IPS-18a (cell line): Measurements from ENCODE around the gene TCIRG1.
A peak's percentile ranks its signal among the peaks of the same experiment; 100 is the strongest.

Source experiments
- H3K27ac ChIP-seq: one replicate; pipeline ENCODE4 v1.5.1; 2013; ENCODE audit warnings: low read length
- H3K27me3 ChIP-seq: one replicate; pipeline ENCODE4 v1.6.1; 2013; ENCODE audit warnings: mild to moderate bottlenecking, low read length; ENCODE audit not compliant: control insufficient read depth, insufficient read depth
- H3K36me3 ChIP-seq: one replicate; pipeline ENCODE4 v1.6.1; 2013; ENCODE audit warnings: low read depth, low read length; ENCODE audit not compliant: control insufficient read depth
- H3K4me1 ChIP-seq: one replicate; pipeline ENCODE4 v1.6.1; 2013; ENCODE audit warnings: low read depth, low read length; ENCODE audit not compliant: control insufficient read depth
- H3K4me3 ChIP-seq: one replicate; pipeline ENCODE4 v1.5.1; 2013; ENCODE audit warnings: low read length
- H3K9ac ChIP-seq: one replicate; pipeline ENCODE4 v1.6.1; 2013; ENCODE audit warnings: mild to moderate bottlenecking, low read length, moderate library complexity
- H3K9me3 ChIP-seq: one replicate; pipeline ENCODE4 v1.6.1; 2013; ENCODE audit warnings: low read depth, low read length; ENCODE audit not compliant: control insufficient read depth

Gene TCIRG1

DNA sequence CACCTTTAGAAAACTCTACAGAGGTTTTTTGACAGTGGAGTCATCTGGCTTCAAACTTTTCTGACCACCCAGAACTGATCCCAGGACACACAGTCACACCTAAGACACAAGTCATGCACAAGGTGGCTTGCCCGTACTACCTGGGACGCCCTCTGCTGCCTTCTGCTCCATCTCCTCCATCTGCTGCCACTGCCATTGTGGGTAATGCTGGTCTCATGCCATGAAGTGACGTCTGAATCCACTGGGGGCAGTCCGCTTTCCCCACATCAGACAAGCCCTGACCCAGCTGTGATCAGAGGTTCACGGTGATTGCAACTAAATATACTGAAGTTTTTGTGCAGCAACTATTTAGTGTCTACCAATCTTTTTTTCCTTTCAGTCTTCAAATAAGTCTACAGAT is 13.8 kb upstream of the TCIRG1 start:
- no peaks in the 10 kb centered on the region for H3K27me3 ChIP-seq
- peaks cover 3% of the 10 kb centered on the region for H3K4me1 ChIP-seq
- no peak overlapping the region for H3K4me3 ChIP-seq
- H3K9ac ChIP-seq = no peak overlapping the region
- no peak overlapping the region for H3K27ac ChIP-seq
- H3K36me3 ChIP-seq = no peaks in the 10 kb centered on the region
- no peaks in the 10 kb centered on the region for H3K9me3 ChIP-seq

DNA sequence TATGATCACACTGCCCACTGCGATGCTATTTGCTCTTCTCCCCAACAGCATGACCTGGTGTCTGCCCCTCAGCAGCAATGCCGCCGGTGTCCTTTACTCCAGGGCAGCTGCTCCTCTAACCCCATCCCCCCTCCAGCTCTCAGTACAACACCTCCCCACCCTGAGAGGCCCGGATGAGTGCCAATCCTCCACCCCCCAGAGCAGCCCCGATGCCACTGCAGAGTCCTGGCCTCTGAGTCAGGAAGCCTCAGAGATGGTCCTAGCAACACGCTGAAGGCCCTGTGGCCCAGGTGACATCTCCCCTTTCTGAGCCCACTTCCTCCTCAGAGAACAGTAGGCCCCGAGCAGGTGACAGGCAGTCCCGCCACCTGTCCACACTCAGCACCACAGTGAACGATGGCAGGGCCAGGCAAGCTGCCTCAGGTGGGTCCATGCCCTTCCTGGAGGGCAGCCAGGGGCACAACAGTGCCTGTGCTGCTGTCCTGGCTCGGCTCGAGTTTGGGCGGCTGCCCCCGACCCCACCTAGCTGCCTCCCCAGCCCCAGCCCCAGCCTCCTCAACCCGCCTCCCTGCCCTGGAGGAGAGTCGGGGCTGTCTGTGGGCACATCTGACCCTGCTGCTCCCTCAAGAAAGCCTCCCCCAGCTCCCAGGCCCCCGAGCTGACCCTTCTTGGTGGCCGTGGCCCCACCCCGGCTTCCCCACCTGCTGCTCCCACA is 12.3 kb upstream of the TCIRG1 start:
- Histone ChIP-seq H3K9ac (no peak overlapping the region), H3K4me3 (no peak overlapping the region), H3K27ac (no peak overlapping the region), H3K27me3 (no peaks in the 10 kb centered on the region), H3K36me3 (no peaks in the 10 kb centered on the region), H3K4me1 (peaks cover 8% of the 10 kb centered on the region), H3K9me3 (no peaks in the 10 kb centered on the region)

DNA sequence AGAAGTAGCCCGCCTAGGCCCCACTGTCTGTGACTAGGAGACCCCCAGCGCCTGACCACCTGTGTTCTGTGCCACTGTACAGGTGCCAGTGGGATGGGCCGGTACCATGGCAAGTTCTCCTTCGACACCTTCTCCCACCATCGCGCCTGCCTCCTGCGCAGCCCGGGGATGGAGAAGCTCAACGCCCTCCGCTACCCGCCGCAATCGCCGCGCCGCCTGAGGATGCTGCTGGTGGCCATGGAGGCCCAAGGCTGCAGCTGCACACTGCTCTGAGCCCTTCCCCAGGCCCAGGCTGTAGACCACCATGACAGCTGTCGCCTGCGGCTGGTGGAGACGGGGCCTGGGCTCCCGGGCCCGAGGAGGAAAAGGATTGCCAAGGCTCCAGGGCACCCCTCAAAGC is 11.2 kb upstream of the TCIRG1 start:
- Histone ChIP-seq H3K36me3 (peaks cover under 1% of the 10 kb centered on the region), H3K27ac (no peak overlapping the region), H3K27me3 (no peaks in the 10 kb centered on the region), H3K9ac (no peak overlapping the region), H3K4me3 (no peak overlapping the region), H3K9me3 (no peaks in the 10 kb centered on the region), H3K4me1 (peaks cover 10% of the 10 kb centered on the region)

DNA sequence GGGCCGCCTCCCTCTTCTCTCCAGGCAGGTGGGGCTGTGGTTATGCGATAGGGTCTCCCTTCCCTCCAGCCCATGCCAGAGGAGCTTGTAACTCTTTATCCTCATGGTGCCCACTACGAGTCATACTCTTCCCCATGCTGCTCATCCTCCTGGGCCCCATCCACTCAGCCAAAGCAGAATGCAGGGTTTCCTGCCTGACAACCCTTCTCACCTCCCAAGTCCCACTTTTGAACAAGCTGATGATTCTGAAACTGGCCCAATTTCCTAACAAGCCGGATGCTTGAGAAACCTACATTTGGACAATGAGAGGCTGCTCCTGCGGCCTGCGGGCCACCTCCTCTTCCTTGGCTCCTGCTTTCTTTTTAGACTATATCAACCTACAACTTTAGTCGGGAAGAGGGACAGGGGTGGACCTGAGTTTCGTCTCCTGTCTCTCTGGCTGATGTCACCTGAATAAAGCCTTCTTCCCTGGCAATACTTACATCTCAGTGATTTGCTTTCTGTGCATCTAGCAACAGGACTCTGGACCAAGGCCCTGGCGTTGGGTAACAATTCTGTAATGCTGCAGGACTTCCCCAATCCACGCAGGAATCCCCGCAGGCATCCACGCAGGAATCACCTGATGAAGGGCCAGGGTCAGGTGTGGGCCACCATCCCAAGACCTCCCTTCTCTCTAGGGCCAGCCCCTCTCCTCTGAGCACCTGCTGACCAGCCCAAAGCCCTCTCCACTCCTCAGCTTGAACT is 9.9 kb upstream of the TCIRG1 start:
- peaks cover 14% of the 10 kb centered on the region for H3K36me3 ChIP-seq
- peaks cover 10% of the 10 kb centered on the region for H3K4me1 ChIP-seq
- no peaks in the 10 kb centered on the region for H3K27me3 ChIP-seq
- H3K27ac ChIP-seq = no peak overlapping the region
- H3K4me3 ChIP-seq = peak overlapping the region; percentile 95
- no peak overlapping the region for H3K9ac ChIP-seq
- no peaks in the 10 kb centered on the region for H3K9me3 ChIP-seq

DNA sequence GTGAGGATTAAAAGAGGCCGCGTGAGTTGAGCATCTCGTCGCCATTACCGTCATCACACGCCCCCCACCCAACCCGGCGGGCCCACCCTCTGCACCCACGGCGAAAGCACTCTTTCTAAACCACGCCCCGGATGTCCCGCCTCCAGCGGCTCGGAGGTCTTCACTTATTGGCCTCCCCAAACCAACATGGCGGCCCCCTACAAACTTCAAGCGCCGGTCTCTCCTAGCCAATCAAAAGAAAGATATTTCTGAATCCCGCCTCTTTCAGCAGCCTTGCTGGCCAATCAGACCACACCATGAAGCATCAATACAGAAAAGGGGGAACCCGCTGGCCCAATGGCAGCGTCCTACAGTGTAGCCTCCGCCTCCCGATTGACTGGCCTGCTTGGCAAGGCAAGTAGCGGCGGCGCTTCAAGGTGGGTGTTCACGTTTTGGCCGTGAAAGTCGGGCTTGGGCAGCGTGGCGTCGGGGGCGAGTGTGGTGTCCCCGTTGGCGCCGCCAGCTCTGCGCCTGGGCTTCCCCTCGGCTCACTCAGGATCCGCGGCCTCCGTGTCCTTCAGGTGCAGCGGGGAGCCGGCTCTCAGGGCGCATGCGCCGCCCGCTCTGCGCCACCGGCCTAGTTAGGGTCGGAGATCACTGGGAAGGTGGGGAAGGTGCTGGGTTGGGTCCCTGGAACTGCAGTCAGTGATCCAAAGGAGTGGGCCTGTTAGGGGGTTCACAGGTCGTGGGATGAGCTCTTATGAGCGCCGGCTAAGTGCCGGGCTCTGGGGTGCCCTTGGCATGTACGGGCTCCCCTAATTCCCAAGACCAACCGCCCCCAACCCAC is 8.3 kb upstream of the TCIRG1 start, which contains the start of gene NDUFS8:
Gene NDUFS8 (plus strand): TSS at position 364 of the 826 bp plus-strand sequence. CDS start 1,471 bp downstream, outside the sequence.
- Histone ChIP-seq H3K4me1 (peaks cover 10% of the 10 kb centered on the region), H3K9ac (peak within 1 kb of the TSS; percentile 89), H3K27ac (peak within 1 kb of the TSS; percentile 83), H3K36me3 (peaks cover 23% of the 10 kb centered on the region), H3K27me3 (no peaks in the 10 kb centered on the region), H3K4me3 (peak within 1 kb of the TSS; percentile 95), H3K9me3 (no peaks in the 10 kb centered on the region)

DNA sequence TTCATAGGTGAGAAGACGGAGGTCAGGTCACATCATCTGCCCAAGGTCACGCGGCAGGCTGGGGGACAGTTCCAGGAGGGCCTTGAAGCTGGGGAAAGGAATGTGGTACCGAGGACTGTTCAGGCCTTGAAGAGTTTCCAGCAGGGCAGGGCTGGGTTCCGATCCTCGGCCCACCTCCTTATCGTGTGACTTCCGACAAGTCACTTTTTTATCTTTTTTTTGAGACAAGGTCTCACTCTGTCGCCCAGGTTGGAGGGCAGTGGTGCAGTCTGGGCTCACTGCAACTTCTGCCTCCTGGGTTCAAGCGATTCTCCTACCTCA is 7.7 kb upstream of the TCIRG1 start:
- no peaks in the 10 kb centered on the region for H3K9me3 ChIP-seq
- no peaks in the 10 kb centered on the region for H3K27me3 ChIP-seq
- peak overlapping the region; percentile 83 for H3K27ac ChIP-seq
- H3K4me3 ChIP-seq = peak overlapping the region; percentile 95
- H3K36me3 ChIP-seq = peaks cover 23% of the 10 kb centered on the region
- H3K9ac ChIP-seq = peak overlapping the region; percentile 89
- H3K4me1 ChIP-seq = peaks cover 10% of the 10 kb centered on the region

DNA sequence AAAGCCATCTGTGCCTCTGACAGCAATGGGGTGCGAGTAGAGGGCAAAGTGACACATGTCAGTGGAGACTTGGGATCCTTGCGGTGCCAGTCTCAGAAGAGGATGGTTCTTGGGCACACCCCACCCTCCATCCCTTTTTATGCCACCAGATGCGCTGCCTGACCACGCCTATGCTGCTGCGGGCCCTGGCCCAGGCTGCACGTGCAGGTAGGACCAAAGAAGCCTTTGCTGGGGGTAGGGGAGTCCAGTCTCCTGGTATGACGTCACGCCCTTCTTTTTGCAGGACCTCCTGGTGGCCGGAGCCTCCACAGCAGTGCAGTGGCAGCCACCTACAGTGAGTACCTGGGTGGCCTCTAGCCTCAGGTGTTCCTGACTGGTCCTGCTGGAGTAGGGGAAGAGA is 6.8 kb upstream of the TCIRG1 start:
- H3K4me1 ChIP-seq = peaks cover 10% of the 10 kb centered on the region
- peak overlapping the region; percentile 95 for H3K4me3 ChIP-seq
- H3K9ac ChIP-seq = no peak overlapping the region
- H3K27me3 ChIP-seq = no peaks in the 10 kb centered on the region
- no peaks in the 10 kb centered on the region for H3K9me3 ChIP-seq
- H3K27ac ChIP-seq = no peak overlapping the region
- H3K36me3 ChIP-seq = peaks cover 23% of the 10 kb centered on the region

DNA sequence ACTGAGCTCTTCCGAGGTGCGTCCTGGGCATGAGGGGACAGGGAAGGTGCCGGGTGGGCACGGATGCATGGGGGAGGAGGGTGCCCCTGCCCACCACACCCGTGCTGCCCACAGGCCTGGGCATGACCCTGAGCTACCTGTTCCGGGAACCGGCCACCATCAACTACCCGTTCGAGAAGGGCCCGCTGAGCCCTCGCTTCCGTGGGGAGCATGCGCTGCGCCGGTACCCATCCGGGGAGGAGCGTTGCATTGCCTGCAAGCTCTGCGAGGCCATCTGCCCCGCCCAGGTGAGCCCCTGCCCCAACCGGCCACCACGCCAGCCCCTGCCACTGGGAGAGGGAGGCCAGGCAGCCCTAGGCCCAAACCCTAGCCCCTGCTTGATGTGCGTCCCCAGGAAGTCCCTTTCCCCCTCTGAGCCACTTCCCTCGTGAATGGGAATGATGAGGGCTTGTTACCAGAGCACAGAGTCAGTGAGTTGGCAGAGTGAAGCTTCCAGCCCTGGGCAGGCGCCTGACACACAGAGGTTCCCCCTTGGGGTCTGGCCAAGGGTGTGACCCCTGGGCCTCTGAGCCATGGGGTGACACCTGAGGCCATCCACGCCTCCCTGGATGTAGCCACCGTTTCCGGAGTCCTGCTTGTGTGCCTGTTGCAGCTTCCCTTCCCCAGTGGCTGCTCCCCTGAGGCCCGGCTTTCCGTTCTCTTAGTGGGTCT is 5.7 kb upstream of the TCIRG1 start:
- no peaks in the 10 kb centered on the region for H3K27me3 ChIP-seq
- no peaks in the 10 kb centered on the region for H3K9me3 ChIP-seq
- peaks cover 10% of the 10 kb centered on the region for H3K4me1 ChIP-seq
- no peak overlapping the region for H3K27ac ChIP-seq
- no peak overlapping the region for H3K9ac ChIP-seq
- H3K4me3 ChIP-seq = no peak overlapping the region
- peaks cover 23% of the 10 kb centered on the region for H3K36me3 ChIP-seq

DNA sequence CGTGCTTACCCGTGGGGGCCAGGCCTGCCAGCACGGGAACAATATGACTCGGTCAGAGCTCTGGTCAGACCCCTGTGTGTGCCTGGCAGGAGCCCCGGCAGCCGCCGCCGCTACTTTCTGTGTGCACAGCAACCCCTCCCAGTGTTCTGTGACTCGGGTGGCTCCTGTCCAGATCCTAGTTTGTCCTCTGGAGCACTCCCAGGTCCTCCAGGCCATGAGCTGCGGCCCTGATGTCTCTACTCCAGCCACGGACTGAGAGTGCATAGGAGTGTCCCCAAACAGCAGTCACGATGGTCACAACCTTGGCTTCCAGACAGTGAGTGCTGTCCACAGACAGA is 5.1 kb upstream of the TCIRG1 start:
- Histone ChIP-seq H3K27ac (no peak overlapping the region), H3K9me3 (no peaks in the 10 kb centered on the region), H3K27me3 (no peaks in the 10 kb centered on the region), H3K36me3 (peaks cover 23% of the 10 kb centered on the region), H3K9ac (no peak overlapping the region), H3K4me1 (peaks cover 14% of the 10 kb centered on the region), H3K4me3 (no peak overlapping the region)

DNA sequence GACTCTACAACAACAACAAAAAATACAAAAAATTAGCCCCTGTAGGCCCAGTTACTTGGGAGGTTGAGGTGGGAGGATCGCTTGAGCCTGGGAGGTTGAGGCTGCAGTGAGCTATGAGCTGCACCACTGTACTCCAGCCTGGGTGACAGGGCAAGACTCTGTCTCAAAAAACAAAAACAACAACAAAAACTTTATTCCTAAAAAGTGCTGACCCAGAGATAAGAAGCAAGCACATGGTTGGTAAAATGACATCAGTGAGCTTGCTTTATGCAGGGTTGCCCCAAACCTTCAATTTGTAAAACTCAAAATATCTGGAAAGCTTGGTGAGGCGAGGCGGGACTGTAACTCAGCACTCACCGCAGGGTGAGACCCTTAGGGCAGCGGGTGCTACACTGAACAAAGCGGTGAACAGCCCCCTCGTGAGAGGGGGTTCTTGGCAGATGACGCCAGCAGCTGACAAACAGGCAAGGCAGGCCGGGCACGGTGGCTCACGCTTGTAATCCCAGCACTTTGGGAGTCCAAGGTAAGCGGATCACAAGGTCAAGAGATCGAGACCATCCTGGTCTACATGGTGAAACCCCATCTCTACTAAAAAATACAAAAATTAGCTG is 3.5 kb upstream of the TCIRG1 start:
- Histone ChIP-seq H3K9ac (no peak overlapping the region), H3K4me1 (peaks cover 11% of the 10 kb centered on the region), H3K9me3 (no peaks in the 10 kb centered on the region), H3K4me3 (no peak overlapping the region), H3K27ac (no peak overlapping the region), H3K36me3 (peaks cover 23% of the 10 kb centered on the region), H3K27me3 (no peaks in the 10 kb centered on the region)
